Stimulated activated CD8-positive, alpha-beta memory T cell treated with anti-CD3 and anti-CD28 coated beads, Interleukin-7, amount 100 ng/mL, for 48 hours (primary cell): ENCODE data around the gene OSMR.
"Not testable (repeated sequence)": the region's sequence is repeated elsewhere in the genome, so short reads cannot be mapped to it uniquely, and the experiment has no call there.

Source experiments
- DNase-seq, 2 donors: peaks; one replicate each; pipeline ENCODE4 v3.0.0-alpha.2; 2020; ENCODE audit warnings: low read depth in 1 of 2; ENCODE audit errors: extremely low read depth in 1 of 2

Gene OSMR

GRCh38 chr5:38830521-38831051 lies 15.2 kb upstream of the OSMR start:
- DNase-seq, result no peak

- no peak for DNase-seq
Measured at GRCh38 chr5:38831117-38831516, 14.7 kb upstream of the OSMR start.

- DNase-seq, result no peak
Measured at GRCh38 chr5:38831909-38832308, 13.9 kb upstream of the OSMR start.

- no peak for DNase-seq
Measured at GRCh38 chr5:38832810-38833209, 13.0 kb upstream of the OSMR start.

- DNase-seq, result no peak
Measured at GRCh38 chr5:38835887-38836286, 9.9 kb upstream of the OSMR start.

GRCh38 chr5:38837416-38837815 lies 8.4 kb upstream of the OSMR start:
- DNase-seq, result no peak

GRCh38 chr5:38837932-38838331 lies 7.9 kb upstream of the OSMR start:
- DNase-seq, result no peak

GRCh38 chr5:38843665-38844064 lies 2.1 kb upstream of the OSMR start:
- no peak for DNase-seq

GRCh38 chr5:38846379-38847011 lies 683 bp downstream of the OSMR start:
- no peak for DNase-seq

GRCh38 chr5:38847559-38848347 lies 1.9 kb downstream of the OSMR start:
- no peak for DNase-seq

GRCh38 chr5:38848637-38849036 lies 2.8 kb downstream of the OSMR start:
- no peak for DNase-seq

GRCh38 chr5:38851640-38852039 lies 5.8 kb downstream of the OSMR start:
- not testable (repeated sequence) for DNase-seq

- DNase-seq, result no peak
Measured at GRCh38 chr5:38853753-38854470, 8.1 kb downstream of the OSMR start.

- no peak for DNase-seq
Measured at GRCh38 chr5:38854907-38855306, 9.1 kb downstream of the OSMR start.

- DNase-seq, result no peak
Measured at GRCh38 chr5:38856660-38857059, 10.8 kb downstream of the OSMR start.

GRCh38 chr5:38858839-38859238 lies 13.0 kb downstream of the OSMR start:
- no peak for DNase-seq

- DNase-seq, result not testable (repeated sequence)
Measured at GRCh38 chr5:38861986-38862770, 16.4 kb downstream of the OSMR start.

- no peak for DNase-seq
Measured at GRCh38 chr5:38866362-38867031, 20.7 kb downstream of the OSMR start.

GRCh38 chr5:38867032-38867398 lies 21.2 kb downstream of the OSMR start:
- DNase-seq, result no peak

- no peak for DNase-seq
Measured at GRCh38 chr5:38867416-38867815, 21.6 kb downstream of the OSMR start.
